Stimulated activated CD4-positive, alpha-beta T cell treated with anti-CD3 and anti-CD28 coated beads, TNF-alpha, amount 100 ng/mL, for 4 hours (primary cell): Measurements from ENCODE around the gene SWAP70.
"Not testable (repeated sequence)": the region's sequence is repeated elsewhere in the genome, so short reads cannot be mapped to it uniquely, and the experiment has no call there.

Experiments
- DNase-seq, 3 experiments: peaks; one replicate each; pipeline ENCODE4 v3.0.0-alpha.2; 2020; ENCODE audit warnings: low read depth in 3 of 3

Gene SWAP70

DNA sequence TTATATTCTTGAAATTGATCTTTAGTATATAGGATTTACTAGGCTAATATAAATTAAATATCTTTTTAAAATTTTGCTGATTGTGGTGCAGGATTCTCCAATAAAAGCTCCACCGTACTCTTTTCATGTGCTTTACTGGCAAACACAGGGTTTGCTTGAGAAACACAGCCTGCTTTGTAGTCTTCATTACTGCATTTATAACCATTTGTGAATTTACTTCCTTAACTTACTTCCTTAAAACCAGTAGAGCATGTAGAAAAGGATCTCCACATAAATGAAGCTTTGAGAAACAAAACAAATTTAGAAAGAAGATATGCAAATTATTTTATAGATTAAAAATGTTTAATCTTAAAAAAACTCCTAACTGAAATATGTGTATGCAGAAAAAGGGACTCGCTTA, 28.8 kb downstream of the SWAP70 start:
- no peak for DNase-seq

DNA sequence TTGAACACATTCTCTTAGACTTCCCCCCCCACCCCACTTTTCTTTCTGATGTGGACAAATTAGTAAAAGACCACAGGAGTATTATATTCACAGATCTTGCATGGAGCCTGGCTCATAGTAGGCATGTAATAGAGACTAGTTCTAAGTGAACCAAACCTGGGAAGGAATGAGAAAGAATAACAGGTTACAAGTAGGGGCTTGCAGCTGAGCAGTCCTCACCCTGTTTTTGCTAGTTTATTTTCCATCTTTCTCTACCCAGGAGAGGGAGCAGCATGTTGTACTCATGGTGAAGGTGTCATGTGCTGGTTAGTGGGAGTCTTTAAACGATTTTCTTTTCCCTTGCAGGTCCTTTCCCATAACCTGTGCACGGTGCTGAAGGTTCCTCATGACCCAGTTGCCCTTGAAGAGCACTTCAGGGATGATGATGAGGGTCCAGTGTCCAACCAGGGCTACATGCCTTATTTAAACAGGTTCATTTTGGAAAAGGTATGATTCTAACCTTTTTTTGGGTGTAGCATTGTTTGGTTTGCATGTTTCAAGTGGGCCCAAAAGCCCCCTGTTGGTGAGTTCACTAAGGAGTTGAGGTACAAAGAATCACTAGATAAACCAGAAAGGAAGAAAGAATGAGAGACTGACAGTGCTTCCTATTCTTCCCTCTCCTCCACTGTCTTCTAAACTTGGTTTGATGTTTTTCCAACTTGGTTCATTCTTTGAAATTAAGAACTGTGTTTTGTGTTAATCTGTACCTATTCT, 30.1 kb downstream of the SWAP70 start:
- DNase-seq, result no peak

DNA sequence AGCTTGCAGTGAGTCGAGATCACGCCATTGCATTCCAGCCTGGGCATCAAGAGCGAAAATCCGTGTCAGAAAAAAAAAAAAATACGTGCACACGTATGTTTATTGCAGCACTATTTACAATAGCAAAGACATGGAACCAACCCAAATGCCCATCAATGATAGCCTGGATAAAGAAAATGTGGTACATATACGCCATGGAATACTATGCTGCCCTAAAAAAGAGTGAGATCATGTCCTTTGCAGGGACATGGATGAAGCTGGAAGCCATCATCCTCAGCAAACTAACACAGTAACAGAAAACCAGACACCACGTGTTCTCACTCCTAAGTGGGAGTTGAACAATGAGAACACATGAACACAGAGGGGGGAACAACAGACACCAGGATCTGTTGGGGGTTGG, 31.4 kb downstream of the SWAP70 start:
- not testable (repeated sequence) for DNase-seq

DNA sequence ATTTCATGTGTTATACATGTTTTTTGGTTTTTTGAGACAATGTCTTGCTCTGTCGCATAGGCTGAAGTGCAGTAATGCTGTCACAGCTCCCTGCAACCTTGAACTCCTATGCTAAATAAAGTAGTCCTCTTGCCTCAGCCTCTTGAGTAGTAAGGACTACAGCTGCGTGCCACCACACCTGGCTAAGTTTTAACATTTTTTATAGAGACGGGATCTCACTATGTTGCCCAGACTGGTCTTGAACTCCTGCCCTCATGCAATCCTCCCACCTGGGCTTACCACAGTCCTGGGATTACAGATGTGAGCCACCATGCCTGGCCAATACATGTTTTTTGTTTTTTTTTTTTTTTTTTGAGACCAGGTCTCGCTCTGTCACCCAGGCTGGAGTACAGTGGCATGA, 33.9 kb downstream of the SWAP70 start:
- DNase-seq, result no peak

DNA sequence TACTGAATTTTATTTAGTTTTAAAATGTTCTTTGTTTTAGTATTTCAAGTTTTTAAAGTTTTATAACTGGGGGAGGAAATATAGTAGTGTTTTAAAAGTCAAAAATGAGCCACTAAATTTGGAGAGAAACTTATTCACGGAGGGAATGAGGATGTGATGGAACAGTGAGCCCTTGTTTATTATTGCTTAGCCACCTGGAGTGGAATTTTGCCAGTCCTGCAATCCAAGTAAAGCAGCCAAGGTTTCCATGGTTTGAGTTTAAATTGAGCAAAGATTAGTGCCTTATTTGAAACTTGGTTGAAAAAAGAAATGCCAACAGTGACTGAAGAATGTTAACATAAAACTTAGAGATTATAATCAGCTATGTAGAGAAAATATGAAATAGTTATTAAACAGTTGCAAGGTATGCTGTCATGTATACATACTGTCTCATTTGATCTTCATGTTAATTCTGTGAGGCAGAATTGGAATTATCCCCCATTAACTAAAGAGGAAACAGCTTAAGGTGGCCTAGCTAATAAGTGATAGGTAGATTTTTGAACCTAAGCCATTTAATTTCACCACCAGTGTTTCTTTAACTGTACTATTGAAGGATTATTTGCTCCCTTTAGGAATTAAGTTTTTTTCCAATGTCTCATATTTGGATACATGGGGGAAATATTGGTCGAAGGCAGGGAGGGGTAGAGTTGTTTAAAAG, 36.4 kb downstream of the SWAP70 start:
- no peak for DNase-seq

DNA sequence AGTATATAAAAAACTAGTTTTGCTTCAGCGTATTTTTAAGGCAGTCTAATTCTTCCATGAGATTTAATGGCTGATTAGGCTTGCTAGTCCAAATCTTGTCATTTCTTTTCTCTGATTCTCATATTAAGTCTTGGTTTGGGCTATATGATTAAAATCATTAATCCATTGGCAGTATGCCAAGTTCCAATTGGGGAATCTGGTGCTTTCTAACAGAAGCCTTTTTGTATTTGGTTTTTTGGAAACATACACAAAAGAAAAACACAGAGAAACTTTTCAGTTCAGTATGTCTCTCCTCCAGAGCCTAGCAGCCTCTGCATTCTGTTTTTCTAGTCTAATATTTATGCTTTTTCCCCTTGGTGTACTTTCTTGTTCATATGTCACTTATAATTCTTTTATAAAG, 37.9 kb downstream of the SWAP70 start:
- no peak for DNase-seq

DNA sequence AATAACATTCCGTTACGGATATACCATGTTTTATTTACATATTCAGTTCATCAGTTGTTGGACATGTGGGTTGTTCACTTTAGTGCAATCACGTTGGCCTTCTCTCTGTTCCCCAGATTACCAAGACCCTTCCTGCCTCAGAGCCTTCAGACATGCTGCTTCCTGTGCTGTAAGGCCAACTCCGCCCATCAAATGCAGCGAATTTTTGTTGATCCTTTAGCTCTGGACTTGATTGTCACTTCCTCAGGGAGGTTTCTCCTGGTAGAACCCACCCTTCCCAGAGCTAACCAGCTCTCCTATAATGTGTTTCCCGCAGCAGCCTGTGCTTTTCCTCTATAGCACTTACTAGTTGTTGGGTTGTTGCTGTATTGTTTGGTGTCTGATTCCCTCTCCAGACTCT, 39.4 kb downstream of the SWAP70 start:
- no peak for DNase-seq

DNA sequence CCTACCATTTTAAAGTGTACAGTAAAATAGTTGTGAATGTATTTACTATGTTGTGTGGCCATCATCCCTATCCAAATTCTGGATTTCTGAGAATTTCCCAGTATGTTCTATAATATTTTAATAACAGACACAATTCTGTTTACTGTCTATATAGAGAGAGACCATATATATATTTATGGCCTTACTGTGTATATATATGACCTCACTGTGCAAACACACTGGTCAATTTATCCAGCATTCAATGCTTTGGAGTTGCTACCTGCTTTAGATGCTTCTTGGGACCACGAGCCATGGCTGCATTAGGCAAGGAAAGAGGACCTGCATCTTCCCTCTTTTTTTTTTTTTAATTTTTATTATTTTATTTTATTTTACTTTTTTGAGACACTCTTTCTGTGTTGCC, 40.2 kb downstream of the SWAP70 start:
- no peak for DNase-seq

DNA sequence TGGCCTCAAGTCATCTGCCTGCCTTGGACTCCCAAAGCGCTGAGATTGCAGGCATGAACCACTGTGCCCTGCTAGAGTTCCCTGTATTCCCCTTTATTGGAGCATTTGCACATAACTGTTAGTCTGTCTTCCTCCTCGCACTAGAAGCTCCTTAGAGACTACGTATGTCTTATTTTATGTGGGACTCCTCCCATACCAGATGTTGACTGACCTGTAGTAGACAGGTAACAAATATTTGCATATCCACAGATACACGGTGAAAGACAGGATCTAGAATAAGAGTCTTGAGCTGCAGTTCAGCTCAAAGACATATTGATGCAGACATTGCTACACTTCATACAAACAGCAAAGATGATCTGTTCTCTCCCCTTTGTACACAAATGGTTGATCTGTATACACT, 40.7 kb downstream of the SWAP70 start:
- no peak for DNase-seq

DNA sequence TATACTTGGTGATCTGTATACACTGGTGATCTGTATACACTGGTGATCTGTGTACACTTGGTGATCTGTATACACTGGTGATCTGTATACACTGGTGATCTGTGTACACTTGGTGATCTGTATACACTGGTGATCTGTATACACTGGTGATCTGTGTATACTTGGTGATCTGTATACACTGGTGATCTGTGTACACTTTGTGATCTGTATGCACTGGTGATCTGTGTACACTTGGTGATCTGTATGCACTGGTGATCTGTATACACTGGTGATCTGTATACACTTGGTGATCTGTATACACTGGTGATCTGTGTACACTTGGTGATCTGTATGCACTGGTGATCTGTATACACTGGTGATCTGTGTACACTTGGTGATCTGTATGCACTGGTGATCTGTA, 41.5 kb downstream of the SWAP70 start:
- not testable (repeated sequence) for DNase-seq

DNA sequence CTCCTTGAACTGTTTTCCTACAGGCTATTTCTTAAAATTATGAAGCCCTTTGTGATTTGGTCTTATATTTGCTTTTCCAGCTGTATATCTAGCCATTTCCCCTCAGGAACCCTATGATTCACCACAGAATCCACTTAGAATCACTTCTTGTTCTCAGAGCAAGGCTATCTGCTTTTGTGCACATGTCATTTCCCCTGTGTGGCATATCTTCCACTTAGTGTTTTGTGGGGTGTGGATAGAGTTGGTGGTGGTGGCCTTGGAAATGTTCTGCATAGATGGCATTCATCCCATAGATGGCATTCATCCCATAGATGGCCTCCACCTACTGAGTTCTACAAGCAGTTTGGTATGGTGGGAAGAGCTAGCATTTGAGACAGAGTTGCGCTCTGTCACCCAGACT, 44.7 kb downstream of the SWAP70 start:
- no peak for DNase-seq

DNA sequence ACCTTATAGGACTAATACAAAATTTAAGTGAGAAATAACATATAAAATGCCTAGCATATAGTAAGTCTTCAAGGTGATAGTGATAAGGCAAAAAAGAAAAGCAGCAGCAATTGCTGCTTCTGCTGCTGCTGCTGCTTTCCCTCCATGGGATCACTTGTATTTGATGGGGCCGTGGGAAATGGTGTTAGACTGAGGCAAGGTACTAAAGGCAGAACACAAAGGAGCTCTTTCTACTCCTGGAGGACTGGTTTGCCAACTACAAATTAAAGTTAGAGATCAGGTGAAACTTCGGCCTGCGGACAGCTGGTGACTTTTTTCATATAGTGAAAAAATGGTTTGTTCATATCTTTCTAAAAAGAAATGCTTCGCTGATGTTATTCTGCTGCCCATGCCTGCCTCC, 46.3 kb downstream of the SWAP70 start:
- DNase-seq, result no peak

DNA sequence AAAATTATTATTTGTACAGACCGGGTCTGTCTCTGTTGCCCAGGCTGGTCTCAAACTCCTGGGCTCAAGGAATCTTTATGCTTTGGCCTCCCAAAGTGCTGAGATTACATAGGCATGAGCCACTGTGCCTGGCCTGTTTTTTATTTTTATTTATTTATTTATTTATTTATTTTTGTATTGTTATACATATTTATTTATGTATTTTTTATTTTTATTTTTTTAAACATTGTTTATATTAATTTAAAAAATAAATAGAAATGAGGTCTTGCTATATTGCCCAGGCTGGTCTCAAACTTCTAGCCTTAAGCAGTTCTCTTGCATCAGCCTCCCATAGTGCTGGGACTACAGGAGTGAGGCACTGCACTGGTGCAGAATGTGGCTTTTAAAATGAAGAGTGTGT, 47.0 kb downstream of the SWAP70 start:
- DNase-seq, result no peak

DNA sequence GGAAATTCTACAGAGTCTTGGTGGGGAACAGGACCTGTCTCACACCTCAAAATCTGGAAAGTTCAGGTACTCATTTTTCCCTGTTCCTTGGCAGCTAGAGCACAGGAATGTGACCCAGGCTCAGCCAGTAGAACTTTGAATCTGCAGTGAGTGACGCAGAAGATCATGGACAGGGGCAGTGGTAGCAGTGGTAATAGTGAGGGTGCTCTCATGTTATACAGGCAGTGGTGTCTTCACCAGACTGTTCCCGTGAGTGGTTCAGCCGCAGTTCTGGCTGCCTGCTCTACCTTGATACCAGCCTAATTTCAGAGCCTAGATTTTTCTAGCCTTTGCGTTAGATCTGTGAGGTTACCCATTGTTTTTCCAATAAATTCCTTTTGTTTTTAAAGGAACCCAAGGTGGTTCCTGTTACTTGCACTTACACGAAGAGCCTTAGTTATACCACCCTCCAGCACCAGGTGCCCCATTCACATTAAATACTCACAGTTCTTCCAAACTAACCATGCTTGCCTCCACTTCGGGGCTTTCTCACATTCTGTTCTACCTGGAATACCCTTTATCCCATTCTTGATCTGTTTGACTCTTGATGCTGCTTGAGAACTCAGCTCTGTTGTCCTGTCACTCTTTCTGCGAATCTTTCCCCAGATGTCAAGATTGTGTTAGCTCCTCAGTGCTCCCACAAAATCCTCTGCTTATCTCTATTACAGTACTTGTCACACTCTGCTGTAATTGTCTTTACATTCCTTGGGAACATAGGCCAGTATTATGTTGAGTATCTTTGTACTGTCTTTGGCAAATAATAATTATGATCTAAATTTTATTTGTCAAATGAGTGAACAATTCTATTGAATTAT, 47.8 kb downstream of the SWAP70 start:
- DNase-seq, result no peak

DNA sequence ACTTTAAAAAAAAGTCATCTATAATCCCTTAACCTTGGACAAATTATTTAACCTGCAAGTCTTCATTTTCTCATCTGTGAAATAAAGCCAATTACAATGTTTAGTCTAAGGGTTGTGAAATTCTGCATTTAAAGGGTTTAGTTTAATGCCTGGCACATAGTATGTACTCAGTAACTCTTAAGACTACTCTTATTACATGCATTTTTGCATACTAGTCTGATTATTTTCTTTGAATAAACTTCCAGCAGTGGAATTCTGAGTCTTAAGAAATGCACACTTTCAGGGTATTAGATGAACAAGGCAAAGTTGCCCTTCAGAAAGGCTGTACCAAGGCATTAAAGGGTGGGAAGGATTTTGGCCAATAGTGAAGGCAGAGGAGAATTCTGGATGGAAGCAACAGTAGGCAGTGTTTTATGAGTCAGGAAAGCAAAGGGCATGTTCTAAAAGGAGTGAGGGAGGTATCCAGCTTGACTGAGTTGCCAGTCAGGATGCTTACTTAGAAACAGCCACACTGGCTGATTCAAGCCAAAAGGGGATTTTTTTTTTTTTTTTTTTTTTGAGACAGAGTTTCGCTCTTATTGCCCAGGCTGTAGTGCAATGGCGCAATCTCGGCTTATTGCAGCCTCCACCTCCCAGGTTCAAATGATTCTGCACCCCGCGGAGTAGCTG, 50.5 kb downstream of the SWAP70 start:
- DNase-seq, result no peak

DNA sequence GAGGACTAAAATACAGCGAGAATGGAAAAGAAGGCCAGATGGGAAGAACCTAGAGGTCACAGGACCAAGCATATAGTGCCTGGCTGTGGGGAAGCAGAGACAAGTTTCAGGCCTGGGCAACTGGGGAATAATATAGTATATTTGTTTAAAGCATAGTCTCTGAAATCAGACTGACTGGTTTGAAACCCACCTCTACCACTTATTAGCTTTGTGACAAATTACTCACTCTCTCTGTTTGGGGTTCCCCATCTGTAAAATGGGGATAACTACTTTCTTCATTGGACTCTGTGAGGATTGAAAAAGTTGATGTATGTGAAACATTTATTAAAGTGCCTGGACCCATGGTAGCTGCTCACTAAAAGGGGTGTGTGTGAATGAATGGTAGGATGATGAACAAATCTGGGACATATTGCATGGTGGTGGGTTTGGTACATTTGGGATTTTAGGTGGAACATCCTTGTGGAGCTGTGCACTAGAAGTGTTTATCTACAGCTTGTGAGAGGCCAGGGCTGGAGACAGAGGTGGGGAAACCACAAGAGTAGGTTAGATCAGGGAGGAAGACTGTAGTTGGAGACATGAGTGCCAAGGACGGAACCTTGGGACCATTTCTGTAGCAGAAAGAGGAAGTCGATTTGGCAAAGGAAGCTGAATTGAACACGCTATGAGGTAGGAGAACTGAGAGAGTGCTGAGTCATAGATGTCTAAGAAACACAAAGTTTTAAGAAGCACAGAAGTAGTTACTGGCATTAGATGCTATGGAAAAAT, 52.6 kb downstream of the SWAP70 start:
- DNase-seq, result no peak

DNA sequence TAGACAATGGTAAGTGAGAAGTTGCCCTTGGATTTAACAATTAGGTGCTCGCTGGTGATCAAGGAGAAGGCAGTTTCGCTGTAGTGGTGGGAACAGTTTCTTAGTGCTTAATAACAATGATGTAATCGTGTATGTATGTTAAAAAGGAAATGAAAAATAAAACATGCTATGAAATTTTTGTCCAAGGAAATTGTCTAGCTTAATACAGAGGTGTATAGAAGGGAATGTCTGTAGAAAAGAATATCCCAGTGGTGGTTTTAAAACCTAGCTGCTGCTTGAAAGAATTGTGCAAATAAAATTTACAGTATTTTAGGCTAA, 53.1 kb downstream of the SWAP70 start:
- no peak for DNase-seq

DNA sequence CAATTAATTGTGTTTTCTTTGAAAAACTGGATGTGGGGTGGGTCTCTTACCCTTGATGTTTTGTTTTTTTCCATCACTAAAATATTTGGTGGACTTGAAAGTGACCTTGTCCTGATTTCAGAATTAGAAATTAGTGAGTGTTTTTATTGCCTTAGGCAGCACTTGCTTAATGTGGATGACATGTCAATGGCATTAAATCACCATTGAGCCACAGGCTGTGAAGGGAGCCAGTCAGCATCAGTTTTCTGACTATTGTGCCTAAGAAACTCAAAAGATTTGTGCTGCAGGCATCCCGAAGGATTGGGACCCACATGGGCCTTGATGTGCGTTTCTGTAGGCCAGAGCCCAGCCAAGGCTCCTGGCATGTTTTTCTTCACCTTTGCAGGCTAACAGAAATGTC, 53.8 kb downstream of the SWAP70 start:
- no peak for DNase-seq

DNA sequence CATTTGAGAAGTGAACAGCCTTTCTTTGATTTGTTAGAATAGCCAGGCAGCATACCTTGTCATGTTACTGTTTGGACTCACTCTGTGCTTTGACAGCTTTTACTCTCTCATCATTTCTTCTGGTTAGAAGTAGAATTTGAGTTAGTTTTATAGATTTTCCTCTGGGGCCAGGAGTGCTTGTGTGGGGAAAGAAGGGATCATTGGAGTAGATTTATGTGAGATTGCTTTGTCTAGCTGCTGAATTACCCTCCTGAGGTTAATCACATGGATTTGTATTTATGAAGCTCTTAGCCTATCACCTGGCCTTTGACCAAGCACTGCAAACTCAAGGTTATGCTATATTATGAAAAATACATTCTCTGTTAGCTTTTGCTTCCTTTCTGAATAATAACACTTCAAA, 54.3 kb downstream of the SWAP70 start:
- DNase-seq, result no peak

DNA sequence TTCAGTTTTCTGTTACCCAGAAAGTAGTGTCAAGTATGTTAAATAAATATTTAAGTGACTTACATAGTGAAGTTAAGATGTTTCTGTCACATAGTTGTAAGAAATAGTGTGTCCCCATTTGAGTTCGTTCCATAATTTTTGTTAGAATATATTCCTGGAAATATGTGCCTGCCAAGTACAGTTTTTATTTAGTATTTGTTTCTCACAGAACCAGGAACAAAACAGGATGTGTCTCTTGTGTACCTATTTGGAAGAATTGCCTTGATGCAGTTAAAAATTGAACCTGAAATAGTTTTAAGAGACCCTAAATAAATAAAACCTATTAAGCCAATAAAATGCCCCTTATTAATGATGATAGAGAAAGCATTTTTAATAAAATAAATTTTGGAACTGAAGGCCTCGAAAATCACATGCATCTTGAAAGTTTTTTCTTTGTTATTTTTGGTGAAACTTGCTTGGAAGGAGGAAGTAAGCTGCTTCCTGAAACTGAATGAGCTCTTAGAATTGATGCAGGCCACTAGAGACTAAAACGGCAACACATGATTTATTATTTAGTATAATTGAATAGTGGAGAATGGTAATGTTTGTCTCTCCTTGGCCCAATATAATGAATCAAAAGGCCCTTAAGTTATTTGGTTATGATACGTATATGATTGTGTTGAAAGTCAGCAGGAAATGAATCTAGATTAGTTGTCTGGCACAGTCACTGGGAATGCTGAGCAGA, 55.9 kb downstream of the SWAP70 start:
- DNase-seq, result no peak

DNA sequence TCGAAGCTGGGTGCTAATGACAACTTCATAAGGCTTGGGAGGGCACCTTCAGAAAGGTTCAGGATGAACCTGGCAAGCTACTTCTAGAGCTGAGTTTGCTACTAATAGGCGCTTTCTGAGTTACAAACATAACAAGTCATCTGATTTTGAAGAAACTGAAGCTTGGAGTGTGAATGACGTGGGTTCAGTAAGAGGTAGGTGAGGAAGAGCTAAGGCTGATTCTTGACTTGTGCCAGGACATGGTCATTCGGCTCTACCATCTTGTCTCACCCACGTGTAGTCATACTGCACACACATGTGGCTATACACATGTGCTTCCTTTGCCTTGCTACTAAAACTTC, 56.4 kb downstream of the SWAP70 start:
- DNase-seq, result no peak
